Fibroblast of lung (primary cell): ENCODE results near the gene CENPH. TPM values are rescaled to one million over a fixed set of nuclear protein-coding genes. Genes with fewer than 3 reads are reported as not detected.

Source experiments
- DNase-seq, 2 donors: peaks; one replicate each; pipeline versions ENCODE4 v3.0.0 to v3.0.0-alpha.2; 2010; ENCODE audit warnings: low read depth in 2 of 2
- H2AFZ ChIP-seq: 2 replicates; pipeline ENCODE4 v1.5.1; 2012; ENCODE audit warnings: low read length, control low read depth, inconsistent platforms
- H3K27ac ChIP-seq: 2 replicates; pipeline ENCODE4 v1.5.1; 2011; ENCODE audit warnings: low read length, control low read depth; ENCODE audit not compliant: insufficient read depth
- H3K27me3 ChIP-seq: 2 replicates; pipeline ENCODE4 v1.5.1; 2011; ENCODE audit warnings: mild to moderate bottlenecking, low read length; ENCODE audit not compliant: control insufficient read depth, insufficient read depth
- H3K36me3 ChIP-seq: 2 replicates; pipeline ENCODE4 v1.5.1; 2011; ENCODE audit warnings: low read length; ENCODE audit not compliant: control insufficient read depth, insufficient read depth
- H3K4me1 ChIP-seq: 2 replicates; pipeline ENCODE4 v1.5.1; 2011; ENCODE audit warnings: low read length; ENCODE audit not compliant: control insufficient read depth, insufficient read depth; ENCODE audit errors: extremely low read depth
- H3K4me2 ChIP-seq: 2 replicates; pipeline ENCODE4 v1.5.1; 2011; ENCODE audit warnings: low read length, control low read depth; ENCODE audit not compliant: insufficient read depth; ENCODE audit errors: extremely low read depth
- H3K4me3 ChIP-seq, 4 experiments: fragments of 200-600 bp in 1 of 4; sonication (generic) in 1 of 4; replicated peaks in 1 of 4; 2 replicates each; pipeline ENCODE4 v1.5.1; 2011 to 2016; ENCODE audit warnings: low read length in 4 of 4, low read depth in 3 of 4, mild to moderate bottlenecking in 3 of 4, control low read depth in 2 of 4, inconsistent platforms in 1 of 4, mixed read lengths in 1 of 4; ENCODE audit not compliant: insufficient read depth in 1 of 4; ENCODE audit errors: control extremely low read depth in 1 of 4
- H3K79me2 ChIP-seq: 2 replicates; pipeline ENCODE4 v1.5.1; 2012; ENCODE audit warnings: mild to moderate bottlenecking, low read length, inconsistent platforms; ENCODE audit not compliant: control insufficient read depth, insufficient read depth
- H3K9ac ChIP-seq: 2 replicates; pipeline ENCODE4 v1.5.1; 2011; ENCODE audit warnings: mild to moderate bottlenecking, low read length, control low read depth; ENCODE audit not compliant: insufficient read depth
- H3K9me3 ChIP-seq: 2 replicates; pipeline ENCODE4 v1.5.1; 2012; ENCODE audit warnings: low read depth, low read length; ENCODE audit not compliant: control insufficient read depth, insufficient read depth
- H4K20me1 ChIP-seq: 2 replicates; pipeline ENCODE4 v1.5.1; 2011; ENCODE audit warnings: low read length; ENCODE audit not compliant: control insufficient read depth, insufficient read depth; ENCODE audit errors: extremely low read depth
- CTCF ChIP-seq, 2 donors: IDR thresholded peaks in 1 of 2; conservative IDR thresholded peaks in 1 of 2; 1 replicate in 1 of 2; 2 replicates in 1 of 2; pipeline ENCODE4 v1.5.1; 2011 to 2012; ENCODE audit warnings: low read length in 2 of 2, control low read depth in 1 of 2, inconsistent platforms in 1 of 2, low read depth in 1 of 2, mild to moderate bottlenecking in 1 of 2
- EZH2 ChIP-seq: IDR thresholded peaks from 2 replicates; pipeline ENCODE4 v1.5.1; 2012; ENCODE audit warnings: low read length, control low read depth, mild to moderate bottlenecking; ENCODE audit errors: missing control alignments
- polyA plus RNA-seq, 2 donors: library from polyadenylated mRNA; depleted of rRNA in 1 of 2; stranded (reverse) in 1 of 2; unstranded in 1 of 2; fragments of >200 nt; gene quantifications; 2 replicates each; pipeline ENCODE4 v1.2.1, GENCODE V29; 2011 to 2012; ENCODE audit warnings: missing spikeins in 1 of 2
- total RNA-seq: library from RNA; depleted of rRNA; stranded (reverse); fragments of >200 nt; gene quantifications from 2 replicates; pipeline ENCODE4 v1.2.1, GENCODE V29; 2014

Gene CENPH
- total and polyA plus RNA-seq, 2 donors (not counting 1 experiment from before 2014, with no cell fraction given): 7.1 to 10.9 TPM

GRCh38 chr5:69166686-69167492 is 22.5 kb upstream of the CENPH start, which contains the start of gene CCNB1:
Gene CCNB1, plus strand, starts transcription at chr5:69167150. Its CDS starts 113 bp downstream, at chr5:69167263.
- peaks cover 3% of the 10 kb centered on the region for H3K4me1 ChIP-seq
- H3K9ac ChIP-seq: peak within 1 kb of the TSS; percentile 70
- H3K27ac ChIP-seq: peak within 1 kb of the TSS; percentile 88
- no peaks in the 10 kb centered on the region for H3K36me3 ChIP-seq
- H3K27me3 ChIP-seq: no peaks in the 10 kb centered on the region
- H4K20me1 ChIP-seq: no peaks in the 10 kb centered on the region
- no peaks in the 10 kb centered on the region for H3K9me3 ChIP-seq
- DNase-seq: peak; percentile 95
- H3K4me3 ChIP-seq: peak within 1 kb of the TSS; percentile 80 to 98 (median 94)
- TF ChIP-seq CTCF (conservative IDR thresholded peaks at IDR 0.05 in 1 of 2, IDR thresholded peaks at IDR 0.05 in 1 of 2; ENCODE audit: low read depth in 1 of 2, low read length in 2 of 2): no peak
- TF ChIP-seq EZH2: no peak
- peak within 1 kb of the TSS; percentile 74 for H3K4me2 ChIP-seq
- H2AFZ ChIP-seq: peak within 1 kb of the TSS; percentile 95
- H3K79me2 ChIP-seq: peaks cover 36% of the 10 kb centered on the region

DNA sequence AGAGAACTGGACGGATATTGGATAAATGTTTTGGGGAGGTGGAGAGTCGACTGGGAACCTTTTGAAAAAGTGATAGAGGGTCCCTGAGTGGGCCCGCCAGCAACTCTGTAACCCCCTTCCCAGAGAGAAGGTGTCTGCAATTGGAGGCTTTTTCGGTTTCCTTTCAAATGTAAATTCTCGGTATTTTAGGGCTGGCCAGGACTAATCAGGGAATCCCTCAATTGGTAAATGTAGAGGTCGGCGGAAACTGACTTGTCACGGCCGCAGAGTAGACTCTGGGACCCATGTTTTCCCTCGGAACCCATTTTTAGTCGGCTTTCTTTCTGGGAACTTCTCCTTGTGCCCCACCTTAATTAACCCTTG is 21.9 kb upstream of the CENPH start:
- TF ChIP-seq EZH2 (no peak), CTCF (conservative IDR thresholded peaks at IDR 0.05 in 1 of 2, IDR thresholded peaks at IDR 0.05 in 1 of 2; ENCODE audit: low read depth in 1 of 2, low read length in 2 of 2) (no peak)
- peaks cover 3% of the 10 kb centered on the region for H3K4me1 ChIP-seq
- no peaks in the 10 kb centered on the region for H3K9me3 ChIP-seq
- H3K4me3 ChIP-seq: peak overlapping the region; percentile 80 to 98 (median 94)
- peak overlapping the region; percentile 74 for H3K4me2 ChIP-seq
- H2AFZ ChIP-seq: peak overlapping the region; percentile 95
- H3K36me3 ChIP-seq: no peaks in the 10 kb centered on the region
- H3K9ac ChIP-seq: peak overlapping the region; percentile 70
- peak overlapping the region; percentile 88 for H3K27ac ChIP-seq
- no peaks in the 10 kb centered on the region for H4K20me1 ChIP-seq
- peaks cover 37% of the 10 kb centered on the region for H3K79me2 ChIP-seq
- no peaks in the 10 kb centered on the region for H3K27me3 ChIP-seq
- peak in 1 of 2 donors; percentile 14 for DNase-seq

DNA sequence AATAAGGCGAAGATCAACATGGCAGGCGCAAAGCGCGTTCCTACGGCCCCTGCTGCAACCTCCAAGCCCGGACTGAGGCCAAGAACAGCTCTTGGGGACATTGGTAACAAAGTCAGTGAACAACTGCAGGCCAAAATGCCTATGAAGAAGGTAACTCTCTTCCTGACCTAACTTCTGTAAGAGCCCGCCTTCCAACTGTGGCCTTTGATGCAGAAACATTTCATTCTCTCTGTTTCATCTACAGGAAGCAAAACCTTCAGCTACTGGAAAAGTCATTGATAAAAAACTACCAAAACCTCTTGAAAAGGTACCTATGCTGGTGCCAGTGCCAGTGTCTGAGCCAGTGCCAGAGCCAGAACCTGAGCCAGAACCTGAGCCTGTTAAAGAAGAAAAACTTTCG is 21.5 kb upstream of the CENPH start:
- DNase-seq: no peak
- peaks cover 37% of the 10 kb centered on the region for H3K79me2 ChIP-seq
- no peak for TF ChIP-seq CTCF (conservative IDR thresholded peaks at IDR 0.05 in 1 of 2, IDR thresholded peaks at IDR 0.05 in 1 of 2; ENCODE audit: low read depth in 1 of 2, low read length in 2 of 2)
- no peak for TF ChIP-seq EZH2
- peak overlapping the region; percentile 74 for H3K4me2 ChIP-seq
- H3K9ac ChIP-seq: peak overlapping the region; percentile 70
- no peaks in the 10 kb centered on the region for H3K27me3 ChIP-seq
- peak overlapping the region; percentile 80 to 98 (median 94) for H3K4me3 ChIP-seq
- H4K20me1 ChIP-seq: no peaks in the 10 kb centered on the region
- peaks cover 3% of the 10 kb centered on the region for H3K4me1 ChIP-seq
- H2AFZ ChIP-seq: peak overlapping the region; percentile 9
- peak overlapping the region; percentile 88 for H3K27ac ChIP-seq
- no peaks in the 10 kb centered on the region for H3K9me3 ChIP-seq
- peaks cover 1% of the 10 kb centered on the region for H3K36me3 ChIP-seq
